NCI-H187 treated with DMSO at 0.1 percent for 48 hours (cell line): ENCODE measurements around the gene CRTC1.

Experiments used
- DNase-seq: peaks from one replicate; lab custom pipeline; 2025; lab: John Stamatoyannopoulos, UW

CRTC1 gene, protein sequence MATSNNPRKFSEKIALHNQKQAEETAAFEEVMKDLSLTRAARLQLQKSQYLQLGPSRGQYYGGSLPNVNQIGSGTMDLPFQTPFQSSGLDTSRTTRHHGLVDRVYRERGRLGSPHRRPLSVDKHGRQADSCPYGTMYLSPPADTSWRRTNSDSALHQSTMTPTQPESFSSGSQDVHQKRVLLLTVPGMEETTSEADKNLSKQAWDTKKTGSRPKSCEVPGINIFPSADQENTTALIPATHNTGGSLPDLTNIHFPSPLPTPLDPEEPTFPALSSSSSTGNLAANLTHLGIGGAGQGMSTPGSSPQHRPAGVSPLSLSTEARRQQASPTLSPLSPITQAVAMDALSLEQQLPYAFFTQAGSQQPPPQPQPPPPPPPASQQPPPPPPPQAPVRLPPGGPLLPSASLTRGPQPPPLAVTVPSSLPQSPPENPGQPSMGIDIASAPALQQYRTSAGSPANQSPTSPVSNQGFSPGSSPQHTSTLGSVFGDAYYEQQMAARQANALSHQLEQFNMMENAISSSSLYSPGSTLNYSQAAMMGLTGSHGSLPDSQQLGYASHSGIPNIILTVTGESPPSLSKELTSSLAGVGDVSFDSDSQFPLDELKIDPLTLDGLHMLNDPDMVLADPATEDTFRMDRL

DNA sequence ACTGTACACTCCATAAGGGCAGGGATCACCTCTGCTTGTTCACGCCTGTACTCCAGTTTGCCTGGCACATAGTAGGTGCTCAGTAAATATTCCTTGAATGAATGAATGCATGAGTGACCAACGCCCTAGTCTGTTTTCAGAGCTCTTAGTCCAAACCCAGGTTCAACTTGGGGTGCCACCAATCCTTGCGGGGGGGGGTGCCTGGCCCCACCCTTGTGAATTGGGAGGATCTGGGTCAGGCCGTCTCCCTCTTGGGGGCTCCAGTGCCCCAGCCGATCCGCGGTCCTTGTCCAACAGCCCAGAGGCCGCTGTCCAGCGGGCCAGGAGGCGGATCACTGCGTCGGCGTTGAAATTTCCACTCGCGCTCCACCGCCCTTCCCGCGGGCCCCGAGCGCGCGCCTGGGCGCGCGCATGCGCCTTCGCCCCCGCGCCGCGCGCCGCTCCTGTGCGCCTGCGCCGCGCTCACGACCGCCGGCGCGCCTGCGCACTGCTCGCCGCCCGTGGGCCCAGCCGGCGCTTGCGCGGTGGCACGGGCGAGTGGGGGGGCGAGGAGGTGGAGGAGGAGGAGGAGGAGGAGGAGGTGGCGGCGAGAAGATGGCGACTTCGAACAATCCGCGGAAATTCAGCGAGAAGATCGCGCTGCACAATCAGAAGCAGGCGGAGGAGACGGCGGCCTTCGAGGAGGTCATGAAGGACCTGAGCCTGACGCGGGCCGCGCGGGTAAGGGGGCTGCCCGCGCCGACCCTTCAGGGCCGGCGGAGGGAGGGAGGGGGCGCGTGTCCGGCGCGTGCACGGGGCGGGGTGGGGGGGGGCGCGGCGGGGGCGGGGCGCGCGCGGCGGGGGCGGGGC is at the start of gene CRTC1:
CRTC1 (plus strand) TSS at position 572 of the 849 bp plus-strand sequence; CDS start at position 595, 23 bp downstream.
- DNase-seq = no peak

DNA sequence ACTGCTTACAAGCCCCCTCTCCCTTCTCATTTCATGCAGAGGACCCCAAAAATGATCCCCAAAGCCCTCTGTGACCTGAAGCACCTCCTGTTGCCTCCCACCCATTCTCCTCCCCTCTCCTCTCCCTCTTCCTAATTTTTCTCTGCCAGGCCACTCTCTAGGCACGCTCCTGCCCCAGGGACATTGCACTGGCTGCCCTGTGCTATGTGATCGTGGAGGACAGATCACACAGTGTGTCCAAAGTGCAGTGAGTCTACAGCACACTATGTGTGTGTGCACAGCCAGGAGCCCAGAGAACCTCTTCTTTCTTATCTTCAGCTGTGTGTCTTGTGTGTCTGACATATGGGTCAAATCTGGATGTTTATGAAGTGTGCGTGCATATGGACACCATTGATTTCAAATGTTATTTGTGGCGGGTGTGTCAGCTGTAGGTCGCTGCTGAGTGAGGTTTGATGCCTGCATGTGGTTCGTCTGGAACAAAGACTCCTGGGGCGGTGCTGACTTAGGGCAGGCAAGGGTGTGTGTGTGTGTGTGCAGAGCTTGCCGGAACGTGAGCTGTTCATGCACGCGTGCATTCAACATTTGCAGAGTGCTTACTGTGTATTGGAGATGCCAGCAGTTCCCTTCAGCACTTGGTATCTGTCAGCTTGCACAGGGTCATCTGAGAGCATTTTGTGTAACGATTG is 48.7 kb upstream of the CRTC1 start:
- no peak for DNase-seq

DNA sequence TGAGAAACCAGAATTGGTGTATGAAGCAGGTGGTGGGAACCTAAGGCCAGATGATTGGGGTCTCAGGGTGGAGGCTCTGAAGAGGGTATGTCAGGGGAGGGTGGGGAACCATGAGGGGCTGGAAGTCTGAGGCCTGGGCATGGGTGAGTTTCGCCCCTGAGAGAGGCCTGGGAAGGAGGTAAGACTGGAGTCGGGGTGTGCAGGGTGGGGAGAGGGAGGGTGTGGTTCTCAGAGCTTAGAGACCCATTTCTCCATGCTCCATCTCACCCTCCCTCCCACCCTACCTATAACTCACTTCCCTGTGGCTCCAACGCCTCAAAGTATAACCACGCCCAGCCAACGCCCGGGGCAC is 47.7 kb upstream of the CRTC1 start:
- DNase-seq = no peak

DNA sequence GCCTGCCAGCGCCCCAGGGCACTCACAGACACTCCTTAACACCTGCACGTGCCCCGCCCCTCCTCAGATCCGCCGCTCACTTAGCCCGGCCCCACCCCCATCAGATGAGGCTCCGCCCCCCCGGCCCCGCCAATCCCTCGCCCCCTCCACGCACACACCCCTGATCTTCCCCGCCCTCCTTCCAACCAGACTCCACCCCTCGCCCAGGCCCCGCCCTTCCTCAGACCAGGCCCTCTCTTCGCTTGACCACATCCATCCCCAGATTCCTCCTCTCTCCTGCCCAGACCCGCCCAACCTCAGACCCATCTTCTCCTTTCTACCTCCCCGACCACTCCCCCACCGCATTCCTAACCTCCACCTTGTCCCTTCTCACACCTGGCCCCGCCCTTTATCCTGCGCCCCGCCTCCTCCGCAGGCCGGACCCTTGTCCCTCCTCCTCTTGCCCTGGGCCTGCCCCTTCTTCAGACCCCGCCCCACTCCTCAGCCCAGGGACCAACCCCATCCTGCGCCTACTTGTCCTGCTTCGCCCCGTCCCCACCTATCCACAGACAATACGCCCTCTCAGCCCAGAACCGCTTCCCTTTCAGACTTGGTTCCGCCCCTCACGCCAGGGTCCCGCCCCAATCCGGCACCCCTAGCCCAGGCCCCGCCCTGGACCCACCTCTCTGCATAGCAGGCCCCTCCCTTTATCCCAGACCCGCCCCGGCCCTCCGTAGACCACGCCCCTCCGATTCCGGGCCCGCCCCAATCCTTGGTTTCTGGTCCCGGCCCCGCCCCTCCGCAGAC is 47.1 kb upstream of the CRTC1 start:
- DNase-seq = peak; percentile 65

DNA sequence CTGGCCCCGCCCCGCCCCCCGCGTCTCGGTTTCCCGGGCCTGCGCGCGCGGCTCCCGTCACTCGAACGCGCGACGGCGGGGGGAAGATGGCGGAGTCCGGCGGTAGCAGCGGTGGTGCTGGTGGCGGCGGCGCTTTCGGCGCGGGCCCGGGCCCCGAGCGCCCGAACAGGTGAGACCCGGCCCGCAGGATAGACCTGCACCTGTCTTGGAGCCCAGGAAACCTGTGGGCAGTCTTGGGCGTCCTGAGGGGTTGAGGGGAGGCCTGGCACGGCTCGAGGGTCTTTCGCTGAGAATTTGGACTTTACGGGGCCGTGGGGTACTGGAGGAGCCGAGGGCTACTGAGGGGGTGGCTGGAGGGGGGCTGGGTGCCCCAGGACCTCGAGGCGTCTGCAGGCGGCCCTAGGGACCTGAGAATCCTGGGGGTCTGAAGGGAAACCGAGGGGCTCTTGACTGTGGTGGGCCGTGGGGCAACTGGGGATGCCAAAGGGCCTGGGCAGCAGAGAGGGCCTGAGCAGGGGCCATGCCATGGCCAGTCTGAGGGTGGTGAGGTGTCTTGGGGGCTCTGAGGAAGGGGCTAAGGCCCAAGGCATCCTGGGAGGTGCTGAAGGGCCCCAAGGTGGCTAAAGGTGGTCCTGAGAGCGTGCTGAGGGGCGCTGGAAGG is 46.4 kb upstream of the CRTC1 start, which contains the start of gene KLHL26:
KLHL26 (plus strand) TSS at position 60 of the 661 bp plus-strand sequence; CDS start at position 87, 27 bp downstream.
- no peak for DNase-seq

DNA sequence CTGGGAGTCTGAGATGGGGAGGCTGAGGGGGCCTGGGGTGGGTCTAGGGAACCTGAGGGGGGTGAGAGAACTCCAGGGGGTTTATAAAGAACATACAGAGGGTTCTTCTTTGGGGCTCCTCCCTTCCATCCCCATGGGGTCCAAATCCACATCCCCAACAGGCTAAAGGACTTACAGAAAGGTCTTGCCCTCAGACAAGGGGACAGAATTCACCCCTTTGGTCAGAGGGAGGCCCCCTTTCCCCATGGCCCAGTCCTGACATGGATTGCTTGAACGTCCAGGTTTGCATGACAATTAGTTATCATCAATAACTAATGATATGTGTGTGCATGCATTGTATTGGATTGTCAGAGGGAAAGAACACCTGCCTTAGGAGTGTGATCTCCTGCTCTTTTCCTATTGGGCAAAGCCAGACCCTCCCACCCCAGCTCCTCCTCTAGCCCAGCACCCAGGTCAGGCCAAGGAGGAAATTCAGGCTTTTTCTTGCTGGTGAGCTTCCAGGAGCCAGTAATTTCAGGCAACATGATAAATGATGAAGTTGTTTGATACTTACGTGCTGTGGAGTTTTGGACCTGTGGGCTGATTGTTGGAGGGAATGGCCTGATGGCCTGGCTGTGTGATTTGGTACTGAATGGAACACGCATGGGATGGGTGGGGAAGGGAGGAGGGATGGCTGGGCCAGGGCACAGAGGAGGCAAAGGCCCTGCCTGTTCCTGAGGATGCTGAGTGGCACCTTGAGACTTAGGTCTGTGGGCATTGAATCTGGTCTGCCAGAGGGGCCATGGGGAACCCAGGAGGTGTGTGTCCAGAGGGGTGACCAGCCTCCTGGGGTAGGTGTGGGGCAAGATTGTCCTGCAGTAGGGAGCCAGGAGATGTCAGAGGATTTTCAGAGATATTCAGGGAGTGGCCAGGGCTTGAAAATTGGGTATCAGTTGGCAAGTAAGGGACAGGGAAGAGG is 45.5 kb upstream of the CRTC1 start:
- no peak for DNase-seq

DNA sequence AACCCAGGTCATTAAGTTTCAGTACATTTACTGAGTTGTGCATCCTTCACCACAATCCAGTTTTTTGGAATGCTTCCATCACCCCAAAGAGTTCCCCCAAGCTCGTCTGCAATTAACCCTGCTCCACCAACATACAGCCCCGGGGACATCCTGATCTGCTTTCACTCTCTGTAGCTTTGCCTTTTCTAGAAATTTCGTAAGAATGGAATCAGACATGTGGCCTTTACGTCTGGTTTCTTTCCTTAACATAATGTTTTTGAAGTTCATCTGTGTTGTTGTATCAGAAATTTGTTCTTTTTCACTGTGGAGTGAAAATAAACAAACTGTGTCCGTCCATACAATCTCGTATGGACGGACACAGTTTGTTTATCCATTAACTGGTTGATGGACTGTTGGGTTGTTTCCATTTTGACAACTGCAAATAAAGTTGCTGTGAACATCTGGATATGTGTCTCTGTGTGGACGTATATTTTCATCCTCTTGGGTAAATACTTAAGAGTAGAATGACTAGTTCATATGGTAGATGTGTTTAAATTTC is 43.7 kb upstream of the CRTC1 start:
- no peak for DNase-seq

DNA sequence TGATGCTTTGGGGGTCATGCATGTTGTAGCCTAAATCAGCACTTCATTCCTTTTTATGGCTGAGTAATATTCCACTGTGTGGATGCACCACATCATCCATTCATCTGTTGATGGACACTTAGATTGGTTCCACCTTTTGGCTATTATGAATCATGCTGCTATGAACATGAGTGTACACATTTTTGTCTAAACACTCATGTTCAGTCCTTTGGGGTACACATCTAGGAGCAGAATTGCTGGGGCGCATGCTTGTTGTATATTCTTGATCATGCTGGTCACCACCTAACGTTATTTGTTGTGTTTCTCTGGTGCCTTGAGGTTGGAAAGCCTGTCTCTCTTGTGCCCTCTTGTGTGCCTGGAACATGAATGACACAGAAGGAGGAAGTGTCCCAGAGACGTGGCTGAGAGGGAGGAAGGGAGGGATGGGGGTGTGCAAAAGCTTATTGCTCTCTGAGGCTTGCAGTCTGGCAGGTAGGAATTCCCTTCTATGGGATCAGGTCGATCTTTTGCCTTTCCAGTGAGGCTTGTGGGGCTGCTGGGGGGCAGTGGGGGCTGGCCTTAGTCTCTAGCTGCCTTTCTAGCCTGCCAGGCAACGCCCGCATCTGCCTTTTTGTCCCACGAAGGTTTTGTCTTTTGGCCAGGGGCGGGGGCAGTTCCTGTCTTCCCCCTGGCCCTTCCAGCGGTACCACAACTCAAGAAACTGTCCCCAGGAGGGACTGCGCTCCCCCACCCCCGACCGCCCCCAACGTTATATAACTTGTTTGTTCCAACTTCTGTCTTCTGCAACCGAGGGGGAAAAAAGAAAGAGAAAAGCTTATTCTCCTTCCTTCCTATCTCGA is 39.1 kb upstream of the CRTC1 start:
- DNase-seq = no peak

DNA sequence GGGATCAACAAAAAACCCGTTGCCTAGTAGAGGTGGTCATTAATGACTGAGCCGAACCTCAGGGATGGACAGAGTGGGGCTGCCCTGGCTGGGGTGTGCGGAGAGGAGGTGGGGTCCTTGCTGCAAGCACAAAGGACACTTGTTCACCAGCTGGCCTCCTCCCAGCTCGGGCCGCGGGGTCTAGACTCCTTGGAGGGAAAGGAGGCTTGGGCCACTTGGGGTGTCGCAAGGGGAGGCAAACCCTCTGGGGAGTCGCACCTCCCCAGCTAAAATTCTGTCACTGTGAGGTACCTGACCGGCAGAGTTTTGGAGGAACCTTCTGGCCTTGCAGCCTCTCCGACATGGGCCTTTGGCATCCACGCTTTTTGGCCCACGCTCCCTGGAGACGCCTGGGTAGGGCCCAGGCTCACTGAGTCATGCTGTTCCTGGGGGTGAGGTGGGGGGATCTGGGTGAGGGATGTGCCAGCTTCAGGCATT is 38.4 kb upstream of the CRTC1 start:
- no peak for DNase-seq

DNA sequence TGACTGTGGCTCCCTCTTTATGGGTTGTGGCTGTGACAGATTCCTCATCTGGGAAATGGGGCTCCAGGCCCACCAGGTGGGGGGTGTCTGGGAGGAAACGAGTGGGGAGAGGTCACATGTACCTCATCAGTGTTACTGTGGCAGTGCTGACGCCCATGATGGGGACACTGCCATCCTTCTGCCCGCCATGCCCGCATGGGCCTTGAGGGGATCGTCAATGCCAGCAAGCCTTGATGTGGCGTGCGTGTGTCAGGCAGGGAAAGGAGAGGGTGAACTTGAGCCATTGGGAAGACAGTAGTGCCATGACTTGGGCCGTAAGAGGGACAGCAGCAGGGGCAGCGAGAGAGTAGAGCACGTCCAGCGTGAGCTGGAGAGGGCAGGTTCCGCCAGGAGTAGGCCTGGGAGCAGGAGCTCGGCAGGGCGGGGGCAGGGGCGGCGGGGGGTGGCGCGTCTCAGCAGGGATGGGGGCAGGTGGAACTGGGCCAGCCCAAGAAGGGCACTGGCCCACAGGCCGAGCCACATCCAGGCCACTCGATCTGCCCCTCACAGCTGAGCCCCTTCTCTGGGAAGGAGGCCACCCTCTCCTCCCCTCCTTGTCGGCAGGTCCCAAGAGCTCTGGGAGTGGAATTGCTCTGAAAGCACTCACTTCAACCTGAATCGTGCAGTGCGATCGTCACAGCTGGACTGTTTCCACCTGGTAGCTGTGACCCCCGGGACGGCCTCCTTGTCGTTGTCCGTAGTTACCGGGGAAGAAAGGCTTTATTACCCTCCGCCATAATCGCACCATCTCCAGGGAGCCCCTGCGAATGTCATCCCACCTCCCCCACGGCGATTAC is 36.7 kb upstream of the CRTC1 start:
- no peak for DNase-seq

DNA sequence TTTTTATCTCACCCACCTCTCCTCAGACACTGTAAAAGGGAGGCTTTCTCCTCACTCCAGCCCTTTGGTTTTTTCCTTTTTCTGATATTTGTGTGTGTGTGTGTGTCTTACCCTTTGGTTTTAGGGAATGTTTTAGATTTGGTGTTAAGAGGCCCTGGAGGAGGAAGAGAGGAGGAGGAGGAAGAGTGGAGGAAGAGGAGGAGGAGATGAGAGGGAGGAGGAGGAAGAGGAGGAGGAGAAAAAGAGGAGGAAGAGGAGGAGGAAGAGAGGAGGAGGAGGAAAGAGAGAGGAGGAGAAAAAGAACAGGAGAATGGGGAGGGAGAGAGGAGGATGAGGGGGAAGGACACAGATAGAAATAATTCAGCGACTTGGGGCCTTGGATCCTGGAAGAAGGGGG is 36.1 kb upstream of the CRTC1 start:
- DNase-seq = no peak

DNA sequence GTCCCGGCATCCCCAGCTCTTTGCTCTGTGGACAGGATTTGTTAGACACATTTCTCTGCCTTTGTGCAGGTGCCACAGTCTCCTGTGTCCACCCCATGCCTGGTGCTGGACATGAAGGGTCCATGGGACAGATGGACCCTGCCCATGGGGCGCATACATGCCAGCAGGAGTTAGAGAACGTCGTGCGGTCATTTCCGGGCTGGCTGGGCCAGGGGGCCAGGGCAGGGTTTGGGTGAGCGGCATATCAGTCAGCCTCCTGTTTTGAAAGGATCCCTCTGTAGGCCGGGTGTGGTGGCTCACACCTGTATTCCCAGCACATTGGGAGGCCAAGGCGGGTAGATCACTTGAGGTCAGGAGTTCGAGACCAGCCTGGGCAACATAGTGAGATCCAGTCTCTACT is 35.7 kb upstream of the CRTC1 start:
- DNase-seq = no peak

DNA sequence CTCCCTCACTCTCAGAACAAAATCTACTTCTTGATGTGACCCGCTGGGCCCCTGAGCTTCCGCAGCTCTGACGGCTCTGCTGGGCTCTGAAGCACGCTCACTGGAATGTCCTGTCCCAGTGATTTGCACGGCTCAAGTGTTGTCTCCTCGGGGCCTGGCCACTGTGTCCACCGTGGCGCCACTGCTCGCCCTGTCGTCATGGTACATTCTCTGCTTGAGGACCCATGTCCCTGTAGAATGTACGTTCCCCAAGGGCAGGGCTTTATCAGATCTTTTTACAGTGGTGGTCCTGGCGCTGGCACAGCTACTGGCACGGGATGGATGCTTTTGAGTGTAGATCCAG is 34.5 kb upstream of the CRTC1 start:
- DNase-seq = no peak

DNA sequence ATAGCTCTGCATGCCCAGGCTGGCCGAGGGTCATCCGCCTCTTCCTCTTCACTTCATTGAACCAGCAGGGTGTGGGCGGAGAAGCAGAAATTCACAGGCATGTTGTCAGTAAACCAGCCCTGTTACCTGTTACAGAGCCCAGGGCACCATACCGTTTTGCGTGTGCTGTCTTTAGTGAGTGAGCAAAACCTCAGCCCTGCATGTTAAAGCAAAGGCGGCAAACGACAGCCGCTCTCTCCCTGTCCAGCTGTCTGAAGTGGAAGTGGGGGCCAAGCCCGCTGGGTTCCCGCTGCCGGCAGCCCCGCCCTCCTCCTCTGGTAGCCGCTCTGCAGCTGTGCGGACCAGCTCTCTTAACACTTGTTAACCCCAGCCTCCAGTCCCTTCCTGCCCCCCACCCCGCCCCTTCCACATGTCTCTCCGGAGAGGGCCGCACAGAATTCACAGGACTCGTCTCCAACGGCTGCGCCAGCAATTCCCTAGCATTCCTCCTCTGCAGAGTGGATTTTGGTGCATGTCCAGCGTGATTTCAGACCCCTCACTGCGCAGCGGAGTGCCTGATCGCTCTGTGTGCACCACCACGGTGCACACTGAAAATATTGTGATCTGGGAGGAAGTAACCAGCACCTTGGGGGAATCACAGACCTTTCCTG is 34.0 kb upstream of the CRTC1 start:
- no peak for DNase-seq

DNA sequence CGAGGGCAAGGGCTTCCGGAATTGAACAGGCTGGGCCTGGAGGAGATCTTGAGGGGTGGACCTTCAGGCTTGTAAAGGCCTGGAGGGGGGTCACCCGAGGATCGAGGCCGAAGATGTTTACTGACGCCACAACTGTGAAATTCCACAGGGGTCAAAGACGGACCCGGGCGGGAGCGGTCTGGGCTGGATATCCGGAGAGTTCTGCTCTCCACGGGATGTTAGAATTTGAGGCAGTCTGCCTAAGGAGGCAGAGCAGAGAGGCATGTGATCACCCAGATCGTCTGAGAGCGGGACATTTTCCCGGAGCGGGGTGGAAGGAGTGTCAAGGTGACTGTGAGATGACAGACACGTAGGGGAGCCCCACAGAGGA is 33.5 kb upstream of the CRTC1 start:
- DNase-seq = no peak

DNA sequence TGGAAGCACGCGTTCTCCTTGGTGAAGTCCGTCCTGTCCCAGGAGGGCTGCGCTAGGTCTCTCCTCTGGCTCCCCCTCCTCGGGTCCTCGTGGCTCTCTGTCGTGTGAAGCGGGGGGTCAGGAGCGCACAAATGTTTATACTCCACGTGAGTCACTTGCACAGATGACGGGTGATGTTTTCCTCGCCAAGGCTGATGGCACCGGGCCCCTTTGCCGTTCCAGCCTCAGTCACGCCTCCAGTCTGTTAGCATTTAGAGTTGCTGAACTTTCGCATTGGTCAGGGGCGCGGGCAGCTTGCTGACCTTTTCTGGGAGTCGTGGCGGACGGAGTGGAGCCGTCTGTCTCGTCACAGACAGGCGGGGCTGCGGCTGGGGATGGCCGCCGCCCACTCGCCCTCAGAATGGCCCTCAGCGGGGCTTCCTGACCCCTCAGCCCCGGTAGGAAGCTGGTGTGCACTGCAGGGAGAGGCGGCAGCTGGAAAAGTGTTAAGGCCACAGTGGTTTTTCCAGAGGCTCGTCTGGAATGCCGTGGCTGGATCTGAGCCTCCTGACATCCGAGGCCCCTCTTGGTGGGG is 32.9 kb upstream of the CRTC1 start:
- DNase-seq = no peak

DNA sequence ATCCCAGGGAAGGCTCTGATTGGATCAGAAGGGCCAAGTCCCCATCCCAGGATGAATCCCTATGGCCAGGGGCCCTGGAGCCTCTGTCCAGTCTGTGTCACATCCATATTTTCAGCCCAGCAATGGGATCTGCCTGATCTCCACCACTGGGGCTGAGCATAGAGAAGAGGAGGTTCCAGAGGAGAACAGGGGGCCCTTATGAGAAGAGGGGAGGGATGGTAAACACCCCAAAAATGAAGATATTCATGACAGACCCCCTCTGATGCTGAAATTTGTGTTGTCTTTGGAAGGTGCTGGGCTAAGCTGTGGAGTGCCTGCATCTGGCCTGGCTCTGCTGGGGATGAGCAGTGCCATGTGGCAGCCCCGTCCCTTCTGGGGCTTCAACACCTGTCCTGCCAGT is 32.2 kb upstream of the CRTC1 start:
- DNase-seq = no peak
